ENCODE measurements around the gene PAF1.

PAF1 gene

GRCh38 chr19:39384839-39385568, 5.9 kb downstream of the PAF1 start:
- H3K4me3 ChIP-seq (replicated peaks; ENCODE audit: insufficient read depth, low read length): no peak overlapping the region
- H3K27me3 ChIP-seq (ENCODE audit: insufficient read depth, poor library complexity, severe bottlenecking): no peaks in the 10 kb centered on the region
- no peak overlapping the region for H3K27ac ChIP-seq (replicated peaks)
- no peak for DNase-seq (ENCODE audit: low read depth in 1 of 2, low spot score in 1 of 2)
- TF ChIP-seq REST (IDR thresholded peaks at IDR 0.05; ENCODE audit: insufficient replicate concordance, low read depth) (no peak), SPI1 (IDR thresholded peaks at IDR 0.05; ENCODE audit: borderline replicate concordance, low read depth) (0 out of 2 replicates have a peak, but pooled peaks have one; percentile 12)

- H3K27me3 ChIP-seq (ENCODE audit: insufficient read depth, poor library complexity, severe bottlenecking): no peaks in the 10 kb centered on the region
- TF ChIP-seq SPI1 (IDR thresholded peaks at IDR 0.05; ENCODE audit: borderline replicate concordance, low read depth) (no peak), GABPA (IDR thresholded peaks at IDR 0.05; ENCODE audit: low read depth) (no peak), POLR2AphosphoS5 (IDR thresholded peaks at IDR 0.05; ENCODE audit: low read depth) (no peak), REST (IDR thresholded peaks at IDR 0.05; ENCODE audit: insufficient replicate concordance, low read depth) (no peak), CTCF (IDR thresholded peaks at IDR 0.05; ENCODE audit: insufficient read depth, low read length) (no peak)
- no peak overlapping the region for H3K27ac ChIP-seq (replicated peaks)
- H3K4me3 ChIP-seq (replicated peaks; ENCODE audit: insufficient read depth, low read length): no peak overlapping the region
- no peak for DNase-seq (ENCODE audit: low read depth in 1 of 2, low spot score in 1 of 2)
These were observed 7.7 kb downstream of the PAF1 start for GRCh38 chr19:39382991-39383828.

- Histone ChIP-seq H3K27ac (replicated peaks) (no peak overlapping the region), H3K4me3 (replicated peaks; ENCODE audit: insufficient read depth, low read length) (no peak overlapping the region), H3K27me3 (ENCODE audit: insufficient read depth, poor library complexity, severe bottlenecking) (no peaks in the 10 kb centered on the region)
- TF ChIP-seq SPI1 (IDR thresholded peaks at IDR 0.05; ENCODE audit: borderline replicate concordance, low read depth) (no peak), POLR2AphosphoS5 (IDR thresholded peaks at IDR 0.05; ENCODE audit: low read depth) (no peak), GABPA (IDR thresholded peaks at IDR 0.05; ENCODE audit: low read depth) (no peak), REST (IDR thresholded peaks at IDR 0.05; ENCODE audit: insufficient replicate concordance, low read depth) (no peak), CTCF (IDR thresholded peaks at IDR 0.05; ENCODE audit: insufficient read depth, low read length) (no peak)
- no peak for DNase-seq (ENCODE audit: low read depth in 1 of 2, low spot score in 1 of 2)
These were observed 8.8 kb downstream of the PAF1 start for GRCh38 chr19:39381910-39382611.

All from HL-60 (cell line).